Measurements from ENCODE around the gene SYPL2.

Gene SYPL2

GRCh38 chr1:109466125-109466451 is 258 bp upstream of the SYPL2 start:
- H3K4me3 ChIP-seq (ENCODE audit: low read depth, low read length, poor library complexity, severe bottlenecking): no peak overlapping the region
- no peaks in the 10 kb centered on the region for H3F3A ChIP-seq (ENCODE audit: insufficient read depth, low read length)
- no peak overlapping the region for H2AFZ ChIP-seq (ENCODE audit: low read length)
- H3K79me2 ChIP-seq (ENCODE audit: insufficient read depth, low read length): no peaks in the 10 kb centered on the region
- no peaks in the 10 kb centered on the region for H3K36me3 ChIP-seq (ENCODE audit: insufficient read depth, low read length)
- H4K20me1 ChIP-seq (ENCODE audit: insufficient read depth, low read length): no peaks in the 10 kb centered on the region
- H3K27me3 ChIP-seq (ENCODE audit: insufficient read depth, low read length): no peaks in the 10 kb centered on the region
- H3K9me2 ChIP-seq (ENCODE audit: low read depth, low read length): no peaks in the 10 kb centered on the region
- H3K4me1 ChIP-seq (ENCODE audit: insufficient read depth, low read length, severe bottlenecking): no peaks in the 10 kb centered on the region
- H3K9me3 ChIP-seq (ENCODE audit: low read length): no peaks in the 10 kb centered on the region
- TF ChIP-seq EZH2 (IDR thresholded peaks at IDR 0.05; ENCODE audit: borderline replicate concordance, low read length) (no peak), CTCF (IDR thresholded peaks at IDR 0.05; ENCODE audit: low read length) (no peak)
- no peak overlapping the region for H3K27ac ChIP-seq (ENCODE audit: low read depth, low read length, poor library complexity, severe bottlenecking)
- H3K4me2 ChIP-seq (ENCODE audit: low read length): no peak overlapping the region
- no peak overlapping the region for H3K9ac ChIP-seq (ENCODE audit: low read length)

- Histone ChIP-seq H3K36me3 (ENCODE audit: insufficient read depth, low read length) (no peaks in the 10 kb centered on the region), H3K4me1 (ENCODE audit: insufficient read depth, low read length, severe bottlenecking) (no peaks in the 10 kb centered on the region), H3K79me2 (ENCODE audit: insufficient read depth, low read length) (no peaks in the 10 kb centered on the region), H3K9ac (ENCODE audit: low read length) (no peak overlapping the region), H3F3A (ENCODE audit: insufficient read depth, low read length) (no peaks in the 10 kb centered on the region), H3K4me3 (ENCODE audit: low read depth, low read length, poor library complexity, severe bottlenecking) (no peak overlapping the region), H3K9me2 (ENCODE audit: low read depth, low read length) (no peaks in the 10 kb centered on the region), H4K20me1 (ENCODE audit: insufficient read depth, low read length) (no peaks in the 10 kb centered on the region), H3K4me2 (ENCODE audit: low read length) (no peak overlapping the region), H3K27me3 (ENCODE audit: insufficient read depth, low read length) (no peaks in the 10 kb centered on the region), H3K27ac (ENCODE audit: low read depth, low read length, poor library complexity, severe bottlenecking) (no peak overlapping the region), H2AFZ (ENCODE audit: low read length) (no peak overlapping the region), H3K9me3 (ENCODE audit: low read length) (no peaks in the 10 kb centered on the region)
- no peak for TF ChIP-seq CTCF (IDR thresholded peaks at IDR 0.05; ENCODE audit: low read length)
- TF ChIP-seq EZH2 (IDR thresholded peaks at IDR 0.05; ENCODE audit: borderline replicate concordance, low read length): no peak
These were observed 993 bp downstream of the SYPL2 start for GRCh38 chr1:109467301-109467777.

- no peak overlapping the region for H3K27ac ChIP-seq (ENCODE audit: low read depth, low read length, poor library complexity, severe bottlenecking)
- no peak overlapping the region for H3K9ac ChIP-seq (ENCODE audit: low read length)
- H3K9me3 ChIP-seq (ENCODE audit: low read length): no peaks in the 10 kb centered on the region
- H2AFZ ChIP-seq (ENCODE audit: low read length): no peak overlapping the region
- H3K4me3 ChIP-seq (ENCODE audit: low read depth, low read length, poor library complexity, severe bottlenecking): no peak overlapping the region
- TF ChIP-seq CTCF (IDR thresholded peaks at IDR 0.05; ENCODE audit: low read length) (no peak), EZH2 (IDR thresholded peaks at IDR 0.05; ENCODE audit: borderline replicate concordance, low read length) (no peak)
- no peaks in the 10 kb centered on the region for H3K4me1 ChIP-seq (ENCODE audit: insufficient read depth, low read length, severe bottlenecking)
- no peaks in the 10 kb centered on the region for H3K79me2 ChIP-seq (ENCODE audit: insufficient read depth, low read length)
- H4K20me1 ChIP-seq (ENCODE audit: insufficient read depth, low read length): no peaks in the 10 kb centered on the region
- no peaks in the 10 kb centered on the region for H3K9me2 ChIP-seq (ENCODE audit: low read depth, low read length)
- H3F3A ChIP-seq (ENCODE audit: insufficient read depth, low read length): no peaks in the 10 kb centered on the region
- no peak overlapping the region for H3K4me2 ChIP-seq (ENCODE audit: low read length)
- H3K36me3 ChIP-seq (ENCODE audit: insufficient read depth, low read length): no peaks in the 10 kb centered on the region
- H3K27me3 ChIP-seq (ENCODE audit: insufficient read depth, low read length): no peaks in the 10 kb centered on the region
These were observed 1.7 kb downstream of the SYPL2 start for GRCh38 chr1:109468061-109468460.
